Measurements from ENCODE around the gene IL1A. TPM values are rescaled to one million over a fixed set of nuclear protein-coding genes. Genes with fewer than 3 reads are reported as not detected.

IL1A gene
- total and polyA plus RNA-seq, 2 donors (not counting 3 experiments of a cell fraction or from before 2014, with no cell fraction given), result 0.29 to 1.4 TPM

GRCh38 chr2:112818094-112818902, 34.0 kb upstream of the IL1A start:
- BruUV-seq (replicated peaks), result no TSS peak
- intact Hi-C loops (cut with micrococcal nuclease), result no loop called here
- peak; percentile 46 for DNase-seq (ENCODE audit: low read depth, low spot score)
- Histone ChIP-seq H2AFZ (ENCODE audit: low read depth, low read length) (no peak overlapping the region), H3K79me2 (ENCODE audit: control insufficient read depth, insufficient read depth, low read length) (no peaks in the 10 kb centered on the region), H3K27ac (ENCODE audit: insufficient read depth, low read depth, low read length) (no peak overlapping the region), H3K4me1 (ENCODE audit: control insufficient read depth, extremely low read depth, insufficient read depth, low read length) (peaks cover 9% of the 10 kb centered on the region), H3K9ac (replicated peaks; ENCODE audit: extremely low read depth, insufficient read depth, low read length) (no peak overlapping the region), H3K9me1 (replicated peaks; ENCODE audit: control insufficient read depth, extremely low read depth, insufficient read depth, low read length) (no peaks in the 10 kb centered on the region), H3K27me3 (ENCODE audit: control insufficient read depth in 2 of 2, insufficient read depth in 2 of 2, low read length in 2 of 2) (no peaks in the 10 kb centered on the region), H3K9me3 (replicated peaks; ENCODE audit: control insufficient read depth, insufficient read depth, low read length) (no peaks in the 10 kb centered on the region), H4K20me1 (replicated peaks; ENCODE audit: control insufficient read depth, extremely low read depth, insufficient read depth, low read length) (no peaks in the 10 kb centered on the region), H3K4me3 (replicated peaks in 1 of 3; ENCODE audit: insufficient read depth in 1 of 3, low read depth in 1 of 3, low read length in 3 of 3) (no peak overlapping the region), H3K36me3 (ENCODE audit: control insufficient read depth in 2 of 2, extremely low read depth in 1 of 2, insufficient read depth in 2 of 2, low read length in 2 of 2) (no peaks in the 10 kb centered on the region), H3K4me2 (ENCODE audit: insufficient read depth, low read length) (no peak overlapping the region)
- FAIRE-seq, result no peak
- TF ChIP-seq, protein P1, sequence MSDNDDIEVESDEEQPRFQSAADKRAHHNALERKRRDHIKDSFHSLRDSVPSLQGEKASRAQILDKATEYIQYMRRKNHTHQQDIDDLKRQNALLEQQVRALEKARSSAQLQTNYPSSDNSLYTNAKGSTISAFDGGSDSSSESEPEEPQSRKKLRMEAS (IDR thresholded peaks at IDR 0.05; ENCODE audit: insufficient read depth, insufficient read length), result no peak
- TF ChIP-seq FOS (IDR thresholded peaks at IDR 0.05; ENCODE audit: borderline replicate concordance, insufficient read depth, low read length) (no peak), MYC (IDR thresholded peaks at IDR 0.05; ENCODE audit: low read depth, low read length) (no peak), GATA2 (IDR thresholded peaks at IDR 0.05; ENCODE audit: insufficient read depth, insufficient read length, low read depth, low read length) (no peak), POLR2A (IDR thresholded peaks at IDR 0.05; ENCODE audit: low read depth, low read length) (no peak), JUN (IDR thresholded peaks at IDR 0.05; ENCODE audit: borderline replicate concordance, insufficient read depth, insufficient read length, low read depth) (no peak), EZH2 (IDR thresholded peaks at IDR 0.05; ENCODE audit: borderline replicate concordance, low read depth, low read length, severe bottlenecking) (no peak), POLR2AphosphoS5 (IDR thresholded peaks at IDR 0.05; ENCODE audit: insufficient read depth, low read depth, low read length) (no peak)
- TF ChIP-seq, protein P2, sequence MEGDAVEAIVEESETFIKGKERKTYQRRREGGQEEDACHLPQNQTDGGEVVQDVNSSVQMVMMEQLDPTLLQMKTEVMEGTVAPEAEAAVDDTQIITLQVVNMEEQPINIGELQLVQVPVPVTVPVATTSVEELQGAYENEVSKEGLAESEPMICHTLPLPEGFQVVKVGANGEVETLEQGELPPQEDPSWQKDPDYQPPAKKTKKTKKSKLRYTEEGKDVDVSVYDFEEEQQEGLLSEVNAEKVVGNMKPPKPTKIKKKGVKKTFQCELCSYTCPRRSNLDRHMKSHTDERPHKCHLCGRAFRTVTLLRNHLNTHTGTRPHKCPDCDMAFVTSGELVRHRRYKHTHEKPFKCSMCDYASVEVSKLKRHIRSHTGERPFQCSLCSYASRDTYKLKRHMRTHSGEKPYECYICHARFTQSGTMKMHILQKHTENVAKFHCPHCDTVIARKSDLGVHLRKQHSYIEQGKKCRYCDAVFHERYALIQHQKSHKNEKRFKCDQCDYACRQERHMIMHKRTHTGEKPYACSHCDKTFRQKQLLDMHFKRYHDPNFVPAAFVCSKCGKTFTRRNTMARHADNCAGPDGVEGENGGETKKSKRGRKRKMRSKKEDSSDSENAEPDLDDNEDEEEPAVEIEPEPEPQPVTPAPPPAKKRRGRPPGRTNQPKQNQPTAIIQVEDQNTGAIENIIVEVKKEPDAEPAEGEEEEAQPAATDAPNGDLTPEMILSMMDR (IDR thresholded peaks at IDR 0.05; ENCODE audit: extremely low read depth in 1 of 2, insufficient read depth in 1 of 2, low read depth in 1 of 2, low read length in 2 of 2), result no peak
- ChIA-PET CTCF (interaction anchor here (0.9 kb wide), 1 partner anchor 67 kb away, joined by 3 read pairs; no protein-coding TSS in a partner anchor), POLR2A (no interaction called here)
- dilution Hi-C loops (cut with MboI; ENCODE audit: extremely low pct_ligation_motif_present, low sequenced_read_pairs), result no loop called here

Data from endothelial cell of umbilical vein (primary cell).